Left ventricle myocardium inferior (tissue), 1 donor: ENCODE data around the gene LCN6. TPM values are rescaled to one million over a fixed set of nuclear protein-coding genes. Genes with fewer than 3 reads are reported as not detected.

Source experiments
- DNase-seq: peaks from one replicate; pipeline ENCODE4 v3.0.0-alpha.2; 2020
- H3K27ac ChIP-seq: fragments of 200-600 bp; replicated peaks from 2 replicates; pipeline ENCODE4 v1.8.0; 2021
- H3K27me3 ChIP-seq: fragments of 200-600 bp; 2 replicates; pipeline ENCODE4 v1.8.0; 2021; ENCODE audit warnings: low read depth
- H3K36me3 ChIP-seq: fragments of 200-600 bp; 2 replicates; pipeline ENCODE4 v1.8.0; 2021
- H3K4me1 ChIP-seq: fragments of 200-600 bp; 2 replicates; pipeline ENCODE4 v1.8.0; 2021
- H3K4me3 ChIP-seq: fragments of 200-600 bp; 2 replicates; pipeline ENCODE4 v1.8.0; 2021; ENCODE audit warnings: mild to moderate bottlenecking, moderate library complexity
- H3K9me3 ChIP-seq: fragments of 200-600 bp; replicated peaks from 2 replicates; pipeline ENCODE4 v1.8.0; 2021
- intact Hi-C: fragments of 100-400 bp; cut with micrococcal nuclease; formaldehyde crosslinking; loops from one replicate; pipeline ENCODE4 v1.11.0; 2022
- microRNA-seq: library from miRNA; unstranded; fragments of <30 nt; microRNA quantifications from one replicate; pipeline ENCODE4 v1.2.0, GENCODE V29; 2020
- total RNA-seq: library from RNA; stranded (reverse); fragmentation: NEBNext Ultra II Directional; extraction: Animal tissue kit (Norgen Biotek cat#: 25700); gene quantifications from one replicate; pipeline ENCODE4 v1.2.1, GENCODE V29; 2021
- TF ChIP-seq, protein P1 (sequence below): fragments of 200-600 bp; IDR thresholded peaks from 2 replicates; pipeline ENCODE4 v1.8.0; 2021; ENCODE audit warnings: antibody characterized with exemption, mild to moderate bottlenecking, borderline replicate concordance
- donor health status: DM: no; HTN: yes; CAD: no; lungs with severe emphysema.

The LCN6 gene
- total RNA-seq, 1 donor from 2014 or later: 14.6 TPM

DNA sequence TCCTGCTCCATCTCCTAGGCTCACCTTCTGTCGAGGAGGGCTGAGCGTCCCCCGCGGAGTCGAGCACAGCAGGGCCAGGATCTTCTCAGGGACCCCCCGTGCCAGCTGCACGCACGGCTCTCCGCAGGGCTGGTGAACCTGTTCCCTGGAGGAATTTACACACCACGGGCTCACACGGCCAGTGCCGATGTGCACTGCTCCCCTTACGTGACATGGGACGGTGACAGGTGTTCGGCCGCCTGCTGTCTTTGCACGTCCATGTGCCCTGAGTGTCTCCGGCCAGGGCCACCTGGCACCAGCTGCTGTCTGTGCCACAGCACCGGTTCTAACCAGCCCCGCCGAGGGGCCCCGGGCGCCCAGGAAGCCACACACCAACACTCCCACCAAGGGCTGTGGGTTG is 52.4 kb downstream of the LCN6 start:
- TF ChIP-seq, protein P1, sequence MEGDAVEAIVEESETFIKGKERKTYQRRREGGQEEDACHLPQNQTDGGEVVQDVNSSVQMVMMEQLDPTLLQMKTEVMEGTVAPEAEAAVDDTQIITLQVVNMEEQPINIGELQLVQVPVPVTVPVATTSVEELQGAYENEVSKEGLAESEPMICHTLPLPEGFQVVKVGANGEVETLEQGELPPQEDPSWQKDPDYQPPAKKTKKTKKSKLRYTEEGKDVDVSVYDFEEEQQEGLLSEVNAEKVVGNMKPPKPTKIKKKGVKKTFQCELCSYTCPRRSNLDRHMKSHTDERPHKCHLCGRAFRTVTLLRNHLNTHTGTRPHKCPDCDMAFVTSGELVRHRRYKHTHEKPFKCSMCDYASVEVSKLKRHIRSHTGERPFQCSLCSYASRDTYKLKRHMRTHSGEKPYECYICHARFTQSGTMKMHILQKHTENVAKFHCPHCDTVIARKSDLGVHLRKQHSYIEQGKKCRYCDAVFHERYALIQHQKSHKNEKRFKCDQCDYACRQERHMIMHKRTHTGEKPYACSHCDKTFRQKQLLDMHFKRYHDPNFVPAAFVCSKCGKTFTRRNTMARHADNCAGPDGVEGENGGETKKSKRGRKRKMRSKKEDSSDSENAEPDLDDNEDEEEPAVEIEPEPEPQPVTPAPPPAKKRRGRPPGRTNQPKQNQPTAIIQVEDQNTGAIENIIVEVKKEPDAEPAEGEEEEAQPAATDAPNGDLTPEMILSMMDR: no peak
- Histone ChIP-seq H3K27me3 (peaks cover 14% of the 10 kb centered on the region), H3K4me3 (no peak overlapping the region), H3K27ac (peak overlapping the region; percentile 12), H3K36me3 (no peaks in the 10 kb centered on the region), H3K9me3 (no peaks in the 10 kb centered on the region), H3K4me1 (peaks cover 49% of the 10 kb centered on the region)
- intact Hi-C loops: no loop called here
- no peak for DNase-seq

DNA sequence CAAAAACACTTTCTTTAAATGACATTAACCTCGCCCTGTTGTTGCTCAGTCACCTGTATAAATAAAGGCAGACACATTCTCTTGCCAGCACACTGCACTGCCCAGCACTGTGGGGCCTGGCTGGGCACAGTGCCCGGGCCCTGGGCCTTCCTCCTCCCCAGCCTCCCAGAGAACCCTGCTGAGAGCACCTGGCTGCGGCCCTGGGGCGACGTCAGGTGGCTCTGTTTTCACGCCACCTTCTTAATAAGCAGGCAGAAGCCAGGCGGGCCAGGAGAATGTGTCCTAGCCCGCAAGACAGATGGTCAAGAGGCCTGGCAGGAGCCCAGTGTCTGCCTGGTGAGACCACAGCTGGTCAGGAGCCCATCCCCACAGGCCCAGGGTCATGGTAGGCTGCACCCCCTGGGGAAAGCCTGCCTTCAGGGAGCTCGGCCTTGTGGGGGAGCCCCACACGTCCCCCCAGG is 52.9 kb downstream of the LCN6 start:
- peaks cover 51% of the 10 kb centered on the region for H3K4me1 ChIP-seq
- no peak overlapping the region for H3K4me3 ChIP-seq
- DNase-seq: no peak
- no peaks in the 10 kb centered on the region for H3K9me3 ChIP-seq
- TF ChIP-seq, protein P1: no peak
- intact Hi-C loops: no loop called here
- H3K27ac ChIP-seq: peak overlapping the region; percentile 12
- H3K27me3 ChIP-seq: peaks cover 9% of the 10 kb centered on the region
- no peaks in the 10 kb centered on the region for H3K36me3 ChIP-seq

DNA sequence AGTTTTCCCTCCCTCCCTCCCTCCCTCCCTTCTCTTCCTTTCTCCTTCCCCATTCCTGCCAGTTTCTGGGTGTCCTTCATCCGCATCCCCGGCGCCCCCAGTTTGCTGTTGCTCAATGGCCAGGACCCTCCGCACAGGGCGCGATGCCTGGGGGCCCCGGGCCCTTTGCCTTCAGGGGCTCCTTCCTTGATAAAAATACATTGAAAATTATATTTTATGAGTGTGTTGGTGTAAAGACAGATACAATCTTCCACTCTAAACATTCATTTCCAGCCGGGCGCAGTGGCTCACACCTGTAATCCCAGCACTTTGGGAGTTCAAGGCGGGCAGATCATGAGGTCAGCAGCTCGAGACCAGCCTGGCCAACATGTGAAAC is 53.5 kb downstream of the LCN6 start:
- intact Hi-C loops: no loop called here
- TF ChIP-seq, protein P1: no peak
- peaks cover 3% of the 10 kb centered on the region for H3K27me3 ChIP-seq
- peak overlapping the region; percentile 12 for H3K27ac ChIP-seq
- no peaks in the 10 kb centered on the region for H3K9me3 ChIP-seq
- peaks cover 57% of the 10 kb centered on the region for H3K4me1 ChIP-seq
- H3K36me3 ChIP-seq: no peaks in the 10 kb centered on the region
- no peak for DNase-seq
- H3K4me3 ChIP-seq: no peak overlapping the region

DNA sequence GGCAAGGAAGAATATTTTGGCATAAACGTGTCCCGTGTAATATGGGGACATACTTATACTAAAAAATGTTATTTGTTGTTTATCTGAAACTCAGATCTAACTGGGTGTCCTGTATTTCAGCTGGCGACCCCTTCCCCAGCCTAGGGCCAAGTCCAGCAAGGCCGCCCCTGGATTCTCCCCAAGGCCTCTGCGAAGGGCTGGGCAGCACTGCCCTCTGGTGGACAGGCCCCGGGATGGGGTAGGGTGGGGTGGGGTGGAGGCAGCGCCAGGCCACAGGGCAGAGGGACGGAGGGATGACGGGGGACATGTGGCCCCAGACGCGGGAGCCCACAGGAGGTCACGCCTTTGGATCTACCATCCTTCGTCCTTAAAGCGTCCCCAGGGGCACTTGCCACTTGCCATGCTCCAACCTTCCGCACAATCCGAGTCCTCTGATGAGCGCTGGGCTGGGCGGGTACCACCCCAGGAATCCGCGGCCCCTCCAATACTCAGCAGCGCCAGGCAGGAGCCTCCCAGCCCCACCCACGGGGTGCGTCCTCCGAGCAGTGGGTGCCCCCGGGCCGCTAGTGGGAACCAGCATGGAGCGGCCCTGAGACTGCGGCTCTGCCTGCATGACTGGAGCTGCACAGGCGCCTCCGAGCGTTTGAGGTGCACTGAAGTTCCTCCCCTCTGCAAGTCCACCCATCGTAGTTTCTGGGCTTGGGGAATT is 54.0 kb downstream of the LCN6 start:
- Histone ChIP-seq H3K4me3 (no peak overlapping the region), H3K4me1 (peaks cover 62% of the 10 kb centered on the region), H3K36me3 (no peaks in the 10 kb centered on the region), H3K9me3 (no peaks in the 10 kb centered on the region), H3K27ac (no peak overlapping the region), H3K27me3 (no peaks in the 10 kb centered on the region)
- peak; percentile 62 for DNase-seq
- intact Hi-C loops: no loop called here
- TF ChIP-seq, protein P1: peak; percentile 82

Small RNA genes within 50 kb of the gene (microRNA-seq; reads per million reads assigned to microRNA genes)
- not detected for gene MIR6722

Other genes with a start within 250 kb of the LCN6 start
- gene NOTCH1, start 202.5 kb downstream of the LCN6 start, total RNA-seq: 17.6 TPM
- 81.5 TPM for gene EGFL7, start 85.6 kb downstream of the LCN6 start, total RNA-seq
- 48.8 TPM for gene AGPAT2, start 61.1 kb downstream of the LCN6 start, total RNA-seq
- gene DIPK1B, start 36.0 kb downstream of the LCN6 start, total RNA-seq: 21.4 TPM
- 9.6 TPM for gene LCN10, start 5.6 kb downstream of the LCN6 start, total RNA-seq
- gene LCN8, start 9.7 kb upstream of the LCN6 start, total RNA-seq: not detected
- gene LCN15, start 16.0 kb upstream of the LCN6 start, total RNA-seq: 0.41 TPM
- 71.4 TPM for gene TMEM141, start 42.8 kb upstream of the LCN6 start, total RNA-seq
- 2.1 TPM for gene CCDC183, start 47.8 kb upstream of the LCN6 start, total RNA-seq
- gene RABL6, start 59.4 kb upstream of the LCN6 start, total RNA-seq: 64.1 TPM
- 7.7 TPM for gene AJM1, start 94.0 kb upstream of the LCN6 start, total RNA-seq
- gene PHPT1, start 100.9 kb upstream of the LCN6 start, total RNA-seq: 349 TPM
- 13.4 TPM for gene MAMDC4, start 103.8 kb upstream of the LCN6 start, total RNA-seq
- 318 TPM for gene EDF1, start 117.8 kb upstream of the LCN6 start, total RNA-seq
- 10.0 TPM for gene TRAF2, start 138.0 kb upstream of the LCN6 start, total RNA-seq
- gene FBXW5, start 196.2 kb upstream of the LCN6 start, total RNA-seq: 157 TPM
- 3.6 TPM for gene C8G, start 196.7 kb upstream of the LCN6 start, total RNA-seq
- gene LCN12, start 203.7 kb upstream of the LCN6 start, total RNA-seq: 7.8 TPM
- gene PTGDS, start 229.0 kb upstream of the LCN6 start, total RNA-seq: 3,579 TPM
- 11.7 TPM for gene LCNL1, start 234.5 kb upstream of the LCN6 start, total RNA-seq
- 19.8 TPM for gene PAXX, start 243.9 kb upstream of the LCN6 start, total RNA-seq
- gene CLIC3, start 248.0 kb upstream of the LCN6 start, total RNA-seq: 1.6 TPM